HG03571 (cell line): Measurements from ENCODE around the gene BATF.

Experiments used
- ATAC-seq: cut with Tn5 transposase; IDR thresholded peaks from one replicate; pipeline ENCODE4 v1.9.1; 2021; ENCODE audit not compliant: unreplicated experiment

The BATF gene

GRCh38 chr14:75499084-75499875 is 23.0 kb upstream of the BATF start:
- peak; percentile 73 for ATAC-seq

DNA sequence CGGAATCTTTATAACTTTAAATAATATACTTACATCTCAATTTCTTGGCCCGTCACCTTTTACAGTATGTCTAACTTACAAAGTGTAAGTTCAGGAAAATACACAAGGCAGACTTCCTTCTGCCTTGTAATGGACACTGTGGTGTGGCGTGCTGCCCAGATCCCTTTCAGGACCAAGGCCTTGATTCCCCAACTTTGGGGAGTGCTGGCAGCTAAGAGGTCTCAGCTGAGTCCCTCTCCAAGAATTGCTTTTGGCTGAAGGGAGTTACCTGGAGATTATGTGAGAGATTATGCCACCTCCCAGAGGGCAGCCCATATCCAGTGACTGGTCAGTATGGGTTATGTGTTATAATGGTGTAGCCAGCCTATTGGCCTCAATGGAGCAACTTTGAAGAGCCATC is 21.2 kb upstream of the BATF start:
- ATAC-seq = no peak

GRCh38 chr14:75504411-75504810 is 17.9 kb upstream of the BATF start:
- no peak for ATAC-seq

GRCh38 chr14:75506930-75507329 is 15.3 kb upstream of the BATF start:
- no peak for ATAC-seq

DNA sequence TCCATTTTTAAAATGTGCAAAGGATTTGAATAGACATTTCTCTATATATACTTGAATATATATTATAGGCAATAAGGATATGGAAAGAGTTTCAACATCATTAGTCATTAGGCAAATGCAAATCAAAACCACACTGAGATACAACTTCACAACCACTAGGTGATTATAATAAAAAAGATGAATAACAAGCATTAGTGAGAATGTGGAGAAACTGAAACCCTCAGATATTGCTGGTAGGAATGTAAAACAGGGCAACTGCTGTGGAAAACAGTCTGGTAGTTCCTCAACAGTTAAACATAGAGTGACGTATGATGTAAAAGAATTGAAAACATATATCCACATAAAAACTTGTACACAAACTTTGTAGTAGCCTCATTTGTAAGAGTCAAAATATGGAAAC is 11.7 kb upstream of the BATF start:
- no peak for ATAC-seq

DNA sequence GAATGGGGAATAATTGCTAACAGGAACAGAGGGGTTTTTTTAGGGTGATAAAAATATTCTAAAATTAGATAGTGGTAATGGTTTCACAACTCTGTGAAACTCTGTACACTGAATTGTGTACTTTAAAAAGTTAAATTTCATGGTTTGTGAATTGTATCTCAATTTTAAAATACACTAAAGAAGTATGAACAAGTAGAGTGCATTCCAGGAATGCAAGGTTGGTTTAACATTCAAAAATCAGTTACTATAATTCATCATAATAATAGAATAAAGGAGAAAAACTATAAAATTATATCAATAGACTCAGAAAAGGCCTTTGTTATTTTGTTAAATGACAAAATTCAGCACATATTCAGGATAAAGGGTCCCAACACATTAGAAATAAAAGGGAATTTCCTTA is 11.1 kb upstream of the BATF start:
- no peak for ATAC-seq

- ATAC-seq = peak; percentile 42
Observed at GRCh38 chr14:75513911-75514672, 8.2 kb upstream of the BATF start.

- ATAC-seq = peak; percentile 45
Observed at GRCh38 chr14:75514673-75515628, 7.3 kb upstream of the BATF start.

GRCh38 chr14:75515629-75515996 is 6.7 kb upstream of the BATF start:
- ATAC-seq = peak; percentile 46

- ATAC-seq = no peak
Observed at GRCh38 chr14:75518625-75519024, 3.6 kb upstream of the BATF start.

- no peak for ATAC-seq
Observed at GRCh38 chr14:75519394-75519793, 2.9 kb upstream of the BATF start.

DNA sequence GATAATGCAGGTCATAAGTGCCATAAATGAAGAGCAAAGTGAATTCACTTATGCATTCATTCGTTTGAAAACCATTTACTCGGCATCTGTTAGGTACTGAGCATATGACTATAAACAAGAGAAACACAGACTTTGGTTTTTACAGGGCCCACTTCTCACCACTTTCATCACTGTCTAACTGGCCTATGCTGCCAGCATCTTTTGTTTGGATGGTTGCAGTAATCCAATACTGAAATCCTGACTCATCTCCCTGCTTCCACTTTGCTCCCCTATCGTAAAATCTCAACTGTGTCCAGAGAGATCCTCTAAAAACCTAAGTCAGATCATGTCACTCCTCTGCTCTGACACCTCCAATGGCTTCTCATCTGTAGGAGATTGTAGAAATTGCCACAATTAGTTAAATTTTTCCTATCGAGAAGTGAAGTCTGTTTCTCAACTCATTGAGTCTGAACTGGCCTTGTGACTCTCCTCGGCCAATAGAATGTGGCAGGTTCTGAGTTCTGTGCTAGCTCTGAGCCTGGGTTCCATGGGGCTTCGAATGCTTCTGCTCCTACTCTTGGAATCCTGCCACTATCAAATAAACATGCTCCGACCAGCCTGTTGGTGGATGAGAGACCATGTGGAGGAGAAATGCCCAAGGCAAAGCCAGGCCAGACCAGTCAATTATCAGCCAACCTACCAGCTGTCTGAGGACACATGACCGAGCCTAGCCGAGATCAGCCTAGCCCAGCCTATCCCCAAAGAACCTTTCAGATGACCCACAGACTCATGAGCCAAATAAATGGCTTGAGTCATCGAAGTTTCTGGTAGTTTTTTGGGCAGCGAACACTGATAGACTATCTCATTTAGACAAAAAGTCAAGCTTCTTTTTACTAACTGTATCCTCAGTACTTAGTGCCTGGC is 2.2 kb upstream of the BATF start:
- ATAC-seq = no peak

DNA sequence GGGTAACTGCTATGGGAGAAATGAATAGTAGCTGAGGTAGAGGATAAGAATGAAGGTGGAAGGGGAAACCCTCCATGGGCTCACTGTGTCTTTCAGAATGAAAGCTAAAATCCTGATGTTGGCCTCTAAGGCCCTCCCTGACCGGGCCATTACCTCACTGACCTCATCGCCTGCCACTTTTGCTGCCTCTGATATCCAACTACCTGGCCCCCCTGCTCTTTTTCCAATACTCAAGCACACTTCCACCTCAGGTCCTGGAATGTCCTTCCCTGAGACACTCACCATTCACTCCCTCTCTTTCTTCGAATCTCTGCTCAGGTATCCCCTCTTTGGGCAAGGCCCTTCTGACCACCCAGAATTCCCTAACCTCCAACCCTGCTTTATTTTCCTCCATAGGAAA is 1.4 kb upstream of the BATF start:
- no peak for ATAC-seq

- ATAC-seq = peak; percentile 13
Observed at GRCh38 chr14:75521415-75522199, 662 bp upstream of the BATF start.

DNA sequence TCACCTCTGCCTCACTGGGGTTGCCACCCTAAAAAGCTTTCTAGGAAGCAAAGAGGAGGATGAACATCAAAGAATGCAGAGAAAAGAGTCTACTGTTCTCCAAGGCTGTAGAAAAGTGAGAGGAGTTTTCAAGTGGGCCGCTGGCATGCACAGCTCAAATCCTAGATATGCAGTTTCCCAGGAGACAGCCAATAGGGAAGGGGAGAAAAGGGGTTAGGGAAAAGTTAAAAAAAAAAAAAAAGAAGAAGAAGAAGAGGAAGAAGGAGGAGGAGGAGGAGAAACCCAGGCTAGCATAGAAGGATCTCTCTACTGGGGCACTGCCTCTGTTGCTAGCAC is 682 bp downstream of the BATF start:
- no peak for ATAC-seq

GRCh38 chr14:75523771-75524171 is 1.5 kb downstream of the BATF start:
- ATAC-seq = no peak

DNA sequence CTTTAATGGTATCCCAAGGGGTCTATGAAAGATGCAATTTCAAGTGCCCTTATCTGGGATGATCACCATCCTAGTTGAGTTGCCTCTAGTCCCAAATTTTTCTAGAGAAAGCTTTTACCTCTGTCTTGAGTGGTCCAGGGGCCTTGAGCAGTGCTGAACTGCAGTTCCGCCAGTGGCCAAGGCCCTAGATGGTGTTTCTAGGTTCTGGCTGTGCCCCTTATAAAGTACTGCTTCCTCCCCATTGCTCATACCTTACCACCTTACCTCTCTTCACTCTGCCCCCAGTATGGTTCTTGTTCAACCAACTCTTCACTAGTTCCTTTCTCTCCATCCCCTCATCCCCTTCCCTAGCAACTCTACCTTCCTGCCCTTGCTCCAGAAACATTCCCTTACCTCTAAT is 3.7 kb downstream of the BATF start:
- no peak for ATAC-seq

GRCh38 chr14:75527449-75528163 is 5.3 kb downstream of the BATF start:
- ATAC-seq = no peak

DNA sequence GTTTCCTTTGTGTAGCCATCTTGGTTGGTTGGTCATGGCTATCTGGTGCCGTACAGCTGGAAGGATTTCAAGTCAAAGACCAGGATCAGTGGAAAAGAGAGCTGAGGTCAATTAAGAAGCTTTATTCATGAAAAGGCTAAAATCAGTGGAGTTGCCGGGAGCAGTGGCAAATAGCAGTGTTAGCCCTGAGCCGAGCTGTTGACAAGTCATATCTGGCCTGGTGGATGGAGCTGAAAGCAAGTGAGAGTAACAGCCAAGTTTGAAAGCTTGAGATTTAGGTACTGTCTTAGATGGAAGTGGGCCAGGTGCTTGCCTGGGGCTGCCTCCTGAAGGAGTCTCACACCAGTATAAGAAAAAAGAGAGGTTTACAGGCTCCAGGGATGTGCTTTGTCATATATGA is 9.0 kb downstream of the BATF start:
- ATAC-seq = no peak
